NCI-H524 treated with DMSO at 0.1 percent for 48 hours (cell line): Measurements from ENCODE around the gene ESAM.

ENCODE experiments used
- DNase-seq: peaks from one replicate; lab custom pipeline; 2025; lab: John Stamatoyannopoulos, UW

The ESAM gene

GRCh38 chr11:124752471-124753102 is 9.5 kb downstream of the ESAM start:
- no peak for DNase-seq

- DNase-seq: no peak
These were observed 10.2 kb downstream of the ESAM start, which contains the start of gene VSIG2 for GRCh38 chr11:124751741-124752470. Gene VSIG2, minus strand, starts transcription at chr11:124752255. Its CDS starts 118 bp downstream, at chr11:124752137.

GRCh38 chr11:124751391-124751740 is 10.7 kb downstream of the ESAM start:
- DNase-seq: no peak

- DNase-seq: no peak
These were observed 12.2 kb downstream of the ESAM start for GRCh38 chr11:124749912-124750311.

- no peak for DNase-seq
These were observed 13.4 kb downstream of the ESAM start for GRCh38 chr11:124748481-124749343.

GRCh38 chr11:124748100-124748418 is 14.0 kb downstream of the ESAM start:
- no peak for DNase-seq

- no peak for DNase-seq
These were observed 14.5 kb downstream of the ESAM start for GRCh38 chr11:124747406-124748099.

GRCh38 chr11:124746621-124747243 is 15.4 kb downstream of the ESAM start:
- DNase-seq: no peak

- no peak for DNase-seq
These were observed 16.1 kb downstream of the ESAM start for GRCh38 chr11:124745835-124746620.

- DNase-seq: no peak
These were observed 16.7 kb downstream of the ESAM start for GRCh38 chr11:124745270-124745834.

GRCh38 chr11:124743050-124743449 is 19.0 kb downstream of the ESAM start:
- no peak for DNase-seq

- DNase-seq: no peak
These were observed 19.5 kb downstream of the ESAM start for GRCh38 chr11:124742555-124742954.

- peak; percentile 25 for DNase-seq
These were observed 21.7 kb downstream of the ESAM start for GRCh38 chr11:124740277-124740882.

GRCh38 chr11:124739479-124740276 is 22.4 kb downstream of the ESAM start, which contains the start of gene NRGN:
Gene NRGN, plus strand, starts transcription at chr11:124739942. Its CDS starts 143 bp downstream, at chr11:124740085.
- peak; percentile 79 for DNase-seq

GRCh38 chr11:124738713-124739478 is 23.2 kb downstream of the ESAM start:
- no peak for DNase-seq

GRCh38 chr11:124737638-124738305 is 24.3 kb downstream of the ESAM start:
- DNase-seq: no peak

GRCh38 chr11:124736736-124737135 is 25.4 kb downstream of the ESAM start:
- peak; percentile 44 for DNase-seq

GRCh38 chr11:124732230-124732629 is 29.9 kb downstream of the ESAM start:
- no peak for DNase-seq
